Heart left ventricle (tissue), 16 donors: Measurements from ENCODE around the gene CDH23. TPM values are rescaled to one million over a fixed set of nuclear protein-coding genes. Genes with fewer than 3 reads are reported as not detected.

Experiments used
- ATAC-seq, 4 donors: fragments of 200-7000 bp; cut with Tn5 transposase; one replicate each; pipeline ENCODE4 v1.9.1; 2020 to 2022; ENCODE audit warnings: moderate library complexity in 4 of 4, mild to moderate bottlenecking in 3 of 4, moderate number of reproducible peaks in 1 of 4
- DNase-seq, 5 donors: peaks; one replicate each; pipeline ENCODE4 v3.0.0-alpha.2; 2020
- H3K27ac ChIP-seq, 12 donors: fragments of 200-600 bp; sonication (generic) in 4 of 12; one replicate each; pipeline versions ENCODE4 v1.5.0 to v1.8.0; 2016 to 2022; ENCODE audit warnings: mild to moderate bottlenecking in 2 of 12
- H3K27me3 ChIP-seq, 9 donors: fragments of 200-600 bp; sonication (generic) in 2 of 9; one replicate each; pipeline versions ENCODE4 v1.5.1 to v1.8.0; 2016 to 2022; ENCODE audit warnings: mild to moderate bottlenecking in 3 of 9
- H3K36me3 ChIP-seq, 9 donors: fragments of 200-600 bp; sonication (generic) in 2 of 9; one replicate each; pipeline versions ENCODE4 v1.5.0 to v1.8.0; 2018 to 2022; ENCODE audit warnings: mild to moderate bottlenecking in 2 of 9
- H3K4me1 ChIP-seq, 12 donors: fragments of 200-600 bp; sonication (generic) in 4 of 12; one replicate each; pipeline versions ENCODE4 v1.5.0 to v1.8.0; 2016 to 2022; ENCODE audit warnings: mild to moderate bottlenecking in 3 of 12
- H3K4me3 ChIP-seq, 12 donors: fragments of 200-600 bp; sonication (generic) in 4 of 12; one replicate each; pipeline versions ENCODE4 v1.5.0 to v1.8.0; 2017 to 2022; ENCODE audit warnings: mild to moderate bottlenecking in 9 of 12, moderate library complexity in 4 of 12
- H3K9me3 ChIP-seq, 12 donors: fragments of 200-600 bp; sonication (generic) in 4 of 12; one replicate each; pipeline versions ENCODE4 v1.5.0 to v1.8.0; 2016 to 2022; ENCODE audit warnings: mild to moderate bottlenecking in 1 of 12
- CTCF ChIP-seq, 12 donors: fragments of 200-600 bp; sonication (generic) in 4 of 12; IDR thresholded peaks; one replicate each; pipeline versions ENCODE4 v1.5.0 to v1.8.0; 2018 to 2022; ENCODE audit warnings: antibody characterized with exemption in 12 of 12, mild to moderate bottlenecking in 5 of 12
- POLR2A ChIP-seq, 2 donors: fragments of 450-650 bp; IDR thresholded peaks; one replicate each; pipeline ENCODE4 v1.6.1; 2017; ENCODE audit warnings: antibody characterized with exemption in 2 of 2, mild to moderate bottlenecking in 2 of 2, moderate library complexity in 2 of 2
- WGBS, 4 donors: extraction: QIAGEN DNeasy Blood & Tissue Kit in 2 of 4; methylation state at CpG; one replicate each; pipeline versions ENCODE4 v1.1.5 to v1.1.7; 2013 to 2018; 5-methylcytosine and 5-hydroxymethylcytosine counted together
- intact Hi-C, 10 donors: fragments of 100-400 bp; cut with DNase I; formaldehyde crosslinking; loops; one replicate each; pipeline versions ENCODE4 v1.11.1 to v1.14.2; 2022
- polyA plus RNA-seq, 2 donors: library from polyadenylated mRNA; stranded (reverse); fragments of 200-250 nt; gene quantifications; one replicate each; pipeline ENCODE4 v1.2.3, GENCODE V29; 2013
- total RNA-seq, 9 donors: library from RNA; depleted of rRNA in 2 of 9; stranded (reverse); fragments of >200 nt in 2 of 9; fragmentation: NEBNext Ultra II Directional in 3 of 9; extraction: Animal tissue kit (Norgen Biotek cat#: 25700) in 3 of 9; gene quantifications; one replicate each; pipeline versions ENCODE4 v1.1.0 to v1.2.4, GENCODE V29; 2016 to 2023
- donor health status: ischemic (EF 13 %, LVEDD 7.1; RV severe dilation, severe dysfunction).
- donor health status: healthy with polysubstance abuse.
- donor health status: DM: no; HTN: yes; CAD: no.
- donor health status: DM: no; HTN: no; CAD: no.
- donor health status: ischemic (EF 25% LVEDD 6.9; RV normal size, moderate dysfunction).
- donor health status: ischemic (EF 25% LVEDD 5.7; RV mildly dilated, moderate dysfunction).
- donor health status: healthy.
- donor health status: DM: yes; HTN: yes; CAD: no.
- donor health status: ischemic (EF 35%, LVEDD 5.7; RV mildly dilated, moderate dysfunction).
- donor health status: nonischemic (EF 11% LVEDD 7.7; RV severe dilation, severe dysfunction).
- donor health status: DM: yes; HTN: yes; CAD: no.
- donor health status: PGD.
- donor health status: ischemic (EF 29% LVEDD 5.4; RV normal size, mild dysfunction).
- donor health status: nonischemic (EF 23%, LVEDD 6.1; RV moderate dilation, normal function).

CDH23 gene
- total and polyA plus RNA-seq, 11 donors: 1.2 to 8.6 (median 3.9) TPM

DNA sequence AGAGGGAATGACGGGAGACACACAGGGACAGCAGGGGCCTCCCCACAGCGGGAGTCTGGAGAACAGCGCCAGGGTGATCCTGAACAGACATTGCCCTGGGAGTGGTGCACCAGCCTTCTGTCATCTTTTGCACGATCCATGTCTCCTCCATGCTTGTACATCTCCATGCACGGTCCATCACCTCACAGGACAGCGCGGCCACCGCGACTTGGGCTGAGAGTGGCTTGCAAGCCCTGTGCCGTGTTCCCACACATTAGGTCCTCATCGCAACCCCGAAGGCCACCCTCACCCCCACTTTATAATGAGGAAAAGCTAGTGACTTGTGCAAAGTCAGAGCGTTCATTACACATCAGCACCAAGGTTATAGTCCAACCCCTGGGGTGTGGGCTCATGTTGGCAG lies 64.7 kb downstream of the CDH23 start:
- no peak for TF ChIP-seq POLR2A (IDR thresholded peaks at IDR 0.05)
- TF ChIP-seq CTCF (IDR thresholded peaks at IDR 0.05): no peak
- no peak for DNase-seq
- H3K9me3 ChIP-seq: no peaks in the 10 kb centered on the region
- H3K27me3 ChIP-seq: no peaks in the 10 kb centered on the region
- no peak overlapping the region for H3K27ac ChIP-seq
- H3K36me3 ChIP-seq: no peaks in the 10 kb centered on the region
- peaks cover 0 to 13% (median 0%) of the 10 kb centered on the region in 12 donors for H3K4me1 ChIP-seq
- ATAC-seq: no peak
- 81 to 92% (median 90%) methylated on average over 12 to 13 of the region's 13 CpGs for WGBS, 4 donors
- intact Hi-C loops: no loop called here
- no peak overlapping the region for H3K4me3 ChIP-seq

DNA sequence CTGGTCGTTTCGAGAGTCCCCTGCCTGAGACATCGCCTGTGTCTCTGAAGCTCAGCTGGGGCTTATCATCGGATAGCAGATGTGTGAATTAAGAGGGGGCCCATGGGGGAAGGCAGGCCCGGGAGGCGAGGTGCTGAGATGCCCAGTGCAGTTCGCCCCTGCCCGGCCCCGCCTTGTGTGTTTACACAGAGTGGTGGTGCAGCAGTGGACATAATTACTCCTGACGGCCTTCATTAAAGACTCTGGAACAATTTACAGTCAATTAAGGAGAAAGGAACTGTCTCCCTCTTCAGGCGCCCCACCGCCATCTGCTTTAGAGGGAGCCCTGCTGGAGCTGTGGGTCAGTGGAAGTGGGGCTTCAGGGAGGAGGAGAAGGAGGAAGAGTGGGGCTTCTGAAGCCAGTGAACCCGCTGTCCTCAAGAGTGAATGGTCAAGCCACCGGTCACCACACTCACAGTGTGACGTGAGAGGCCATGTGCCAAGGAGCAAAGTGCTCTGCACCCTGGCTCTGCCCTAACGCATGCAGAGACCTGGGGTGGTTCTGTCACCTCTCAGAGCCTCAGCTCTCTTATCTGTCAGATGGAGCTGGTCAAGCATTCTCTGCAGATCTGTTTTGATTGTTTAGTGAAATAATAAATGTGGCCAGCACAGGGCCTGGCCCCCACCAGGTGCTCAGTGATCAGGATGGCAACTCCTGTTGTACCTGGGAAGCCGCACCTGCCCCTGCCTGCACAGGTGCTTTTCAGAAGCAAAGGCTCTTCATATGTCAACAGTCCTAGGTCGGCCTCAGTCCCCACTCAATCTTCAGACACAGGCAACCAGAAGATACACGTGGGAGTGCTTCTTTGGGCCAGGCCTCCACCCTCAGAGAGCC lies 65.6 kb downstream of the CDH23 start:
- no peak for TF ChIP-seq CTCF (IDR thresholded peaks at IDR 0.05)
- TF ChIP-seq POLR2A (IDR thresholded peaks at IDR 0.05): no peak
- H3K4me1 ChIP-seq: peaks cover 0 to 13% (median 0%) of the 10 kb centered on the region in 12 donors

DNA sequence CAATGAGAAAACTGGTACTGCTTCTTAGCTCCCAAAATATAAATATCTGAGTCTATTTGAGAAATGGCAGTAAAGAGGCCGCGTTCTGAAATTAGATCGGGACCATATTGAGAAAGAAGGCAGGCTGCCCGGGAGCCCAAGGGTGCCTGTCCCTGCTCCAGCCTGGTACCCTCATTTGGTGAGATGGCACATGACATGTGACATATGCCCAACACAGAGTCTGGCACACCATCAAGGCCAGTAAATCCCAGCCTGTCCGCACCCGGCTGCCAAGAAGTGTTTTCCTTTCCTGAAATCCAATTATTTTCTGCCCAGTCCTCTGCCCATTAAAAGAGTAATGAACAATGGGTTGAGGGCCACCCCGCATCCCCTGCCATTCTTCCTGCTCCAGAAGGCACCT lies 66.4 kb downstream of the CDH23 start:
- H3K4me3 ChIP-seq: no peak overlapping the region
- peaks cover 0 to 18% (median 0%) of the 10 kb centered on the region in 12 donors for H3K4me1 ChIP-seq
- intact Hi-C loops: no loop called here
- no peaks in the 10 kb centered on the region for H3K36me3 ChIP-seq
- TF ChIP-seq CTCF (IDR thresholded peaks at IDR 0.05) (no peak), POLR2A (IDR thresholded peaks at IDR 0.05) (no peak)
- ATAC-seq (no peak), DNase-seq (no peak)
- no peaks in the 10 kb centered on the region for H3K9me3 ChIP-seq
- H3K27me3 ChIP-seq: no peaks in the 10 kb centered on the region
- H3K27ac ChIP-seq: no peak overlapping the region
- 93 to 98% (median 95%) methylated on average over 7 of the region's 7 CpGs for WGBS, 4 donors

More for the DNA sequence above, 65.6 kb downstream of the CDH23 start:
- no peaks in the 10 kb centered on the region for H3K9me3 ChIP-seq
- H3K36me3 ChIP-seq: no peaks in the 10 kb centered on the region
- intact Hi-C loops: no loop called here
- H3K27me3 ChIP-seq: no peaks in the 10 kb centered on the region
- ATAC-seq (no peak), DNase-seq (no peak)
- no peak overlapping the region for H3K4me3 ChIP-seq
- 77 to 86% (median 79%) methylated on average over 19 of the region's 19 CpGs for WGBS, 4 donors
- H3K27ac ChIP-seq: no peak overlapping the region

GRCh38 chr10:71465551-71466252 lies 69.0 kb downstream of the CDH23 start:
- H3K36me3 ChIP-seq: no peaks in the 10 kb centered on the region
- TF ChIP-seq CTCF (IDR thresholded peaks at IDR 0.05) (no peak), POLR2A (IDR thresholded peaks at IDR 0.05) (no peak)
- no peaks in the 10 kb centered on the region for H3K27me3 ChIP-seq
- H3K9me3 ChIP-seq: no peaks in the 10 kb centered on the region
- H3K4me1 ChIP-seq: peaks cover 0 to 26% (median 0%) of the 10 kb centered on the region in 12 donors
- intact Hi-C loops: no loop called here
- peak overlapping the region in 1 of 12 donors; percentile 3 for H3K27ac ChIP-seq
- DNase-seq (peak in 1 of 5 donors; percentile 52), ATAC-seq (peak in 3 of 4 donors; percentile 11 to 77 (median 35))
- 59 to 74% (median 67%) methylated on average over 18 of the region's 18 CpGs for WGBS, 4 donors
- no peak overlapping the region for H3K4me3 ChIP-seq
